Heart left ventricle (tissue), 13 donors: ENCODE data around the gene SLC2A4RG.

Source experiments
- CTCF ChIP-seq, 12 donors: fragments of 200-600 bp; sonication (generic) in 4 of 12; IDR thresholded peaks; one replicate each; pipeline versions ENCODE4 v1.5.0 to v1.8.0; 2018 to 2022; ENCODE audit warnings: antibody characterized with exemption in 12 of 12, mild to moderate bottlenecking in 5 of 12
- POLR2A ChIP-seq, 2 donors: fragments of 450-650 bp; IDR thresholded peaks; one replicate each; pipeline ENCODE4 v1.6.1; 2017; ENCODE audit warnings: antibody characterized with exemption in 2 of 2, mild to moderate bottlenecking in 2 of 2, moderate library complexity in 2 of 2
- donor health status: ischemic (EF 13 %, LVEDD 7.1; RV severe dilation, severe dysfunction).
- donor health status: DM: no; HTN: yes; CAD: no.
- donor health status: DM: no; HTN: no; CAD: no.
- donor health status: ischemic (EF 25% LVEDD 6.9; RV normal size, moderate dysfunction).
- donor health status: ischemic (EF 25% LVEDD 5.7; RV mildly dilated, moderate dysfunction).
- donor health status: ischemic (EF 35%, LVEDD 5.7; RV mildly dilated, moderate dysfunction).
- donor health status: nonischemic (EF 11% LVEDD 7.7; RV severe dilation, severe dysfunction).
- donor health status: DM: yes; HTN: yes; CAD: no.
- donor health status: PGD.
- donor health status: ischemic (EF 29% LVEDD 5.4; RV normal size, mild dysfunction).
- donor health status: nonischemic (EF 23%, LVEDD 6.1; RV moderate dilation, normal function).

- TF ChIP-seq CTCF (IDR thresholded peaks at IDR 0.05) (no peak), POLR2A (IDR thresholded peaks at IDR 0.05) (no peak)
Measured at GRCh38 chr20:63696306-63696627, 43.3 kb upstream of the SLC2A4RG start.
